Neutrophil (primary cell): ENCODE measurements around the gene DLX2.

Experiments
- H3K27ac ChIP-seq: fragments of 200-600 bp; sonication (generic); 2 replicates; pipeline ENCODE4 v1.5.1; 2016; ENCODE audit warnings: mild to moderate bottlenecking, moderate library complexity
- H3K27me3 ChIP-seq: fragments of 200-600 bp; sonication (generic); 2 replicates; pipeline ENCODE4 v1.6.0; 2016; ENCODE audit warnings: mild to moderate bottlenecking
- H3K36me3 ChIP-seq: fragments of 200-600 bp; sonication (generic); 2 replicates; pipeline ENCODE4 v1.5.1; 2017
- H3K4me1 ChIP-seq, 2 experiments: fragments of 200-600 bp in 1 of 2; sonication (generic) in 1 of 2; 1 replicate in 1 of 2; 2 replicates in 1 of 2; pipeline versions ENCODE4 v1.5.1 to v1.6.1; 2013 to 2016; ENCODE audit warnings: low read depth in 1 of 2, low read length in 1 of 2, mild to moderate bottlenecking in 1 of 2, moderate library complexity in 1 of 2; ENCODE audit not compliant: control insufficient read depth in 1 of 2, insufficient read depth in 1 of 2
- H3K4me3 ChIP-seq, 2 experiments: fragments of 200-600 bp in 1 of 2; sonication (generic) in 1 of 2; 1 replicate in 1 of 2; 2 replicates in 1 of 2; pipeline ENCODE4 v1.5.1; 2013 to 2016; ENCODE audit warnings: low read depth in 1 of 2, low read length in 1 of 2, mild to moderate bottlenecking in 1 of 2, moderate library complexity in 1 of 2
- H3K9me3 ChIP-seq: fragments of 200-600 bp; sonication (generic); 2 replicates; pipeline ENCODE4 v1.5.1; 2016
- CTCF ChIP-seq: fragments of 200-600 bp; sonication (generic); IDR thresholded peaks from 2 replicates; pipeline ENCODE4 v1.5.1; 2016; ENCODE audit warnings: antibody characterized with exemption

The DLX2 gene

GRCh38 chr2:172109988-172110811 lies 7.5 kb upstream of the DLX2 start:
- H3K27me3 ChIP-seq: peaks cover 94% of the 10 kb centered on the region
- no peak for TF ChIP-seq CTCF
- peaks cover 27 to 41% of the 10 kb centered on the region in 2 experiments for H3K4me1 ChIP-seq
- H3K36me3 ChIP-seq: no peaks in the 10 kb centered on the region
- no peaks in the 10 kb centered on the region for H3K9me3 ChIP-seq
- H3K27ac ChIP-seq: no peak overlapping the region
- H3K4me3 ChIP-seq: no peak overlapping the region

GRCh38 chr2:172109256-172109987 lies 6.7 kb upstream of the DLX2 start:
- H3K27ac ChIP-seq: no peak overlapping the region
- H3K4me3 ChIP-seq: no peak overlapping the region
- peaks cover 95% of the 10 kb centered on the region for H3K27me3 ChIP-seq
- peaks cover 27 to 41% of the 10 kb centered on the region in 2 experiments for H3K4me1 ChIP-seq
- no peaks in the 10 kb centered on the region for H3K9me3 ChIP-seq
- H3K36me3 ChIP-seq: no peaks in the 10 kb centered on the region
- no peak for TF ChIP-seq CTCF

GRCh38 chr2:172108587-172108930 lies 5.9 kb upstream of the DLX2 start:
- H3K4me3 ChIP-seq: no peak overlapping the region
- H3K9me3 ChIP-seq: no peaks in the 10 kb centered on the region
- peaks cover 96% of the 10 kb centered on the region for H3K27me3 ChIP-seq
- no peak overlapping the region for H3K27ac ChIP-seq
- no peak for TF ChIP-seq CTCF
- peaks cover 30 to 46% of the 10 kb centered on the region in 2 experiments for H3K4me1 ChIP-seq
- no peaks in the 10 kb centered on the region for H3K36me3 ChIP-seq

- Histone ChIP-seq H3K4me3 (no peak overlapping the region), H3K27me3 (peaks cover 97% of the 10 kb centered on the region), H3K36me3 (no peaks in the 10 kb centered on the region), H3K4me1 (peaks cover 37 to 52% of the 10 kb centered on the region in 2 experiments), H3K9me3 (no peaks in the 10 kb centered on the region), H3K27ac (no peak overlapping the region)
- TF ChIP-seq CTCF: no peak
Measured at GRCh38 chr2:172107690-172108586, 5.2 kb upstream of the DLX2 start.
